Calu3 (cell line): ENCODE data around the gene PPP1R17. TPM values are rescaled to one million over a fixed set of nuclear protein-coding genes. Genes with fewer than 3 reads are reported as not detected.

Experiments used
- BruUV-seq: library from RNA; stranded (reverse); fragments of 400-500 nt; replicated peaks from 2 replicates; lab custom pipeline; 2021; lab: Mats Ljungman, UMichigan
- CTCF ChIA-PET: fragments of 300-600 bp; sonication (Branson Sonifier 250); formaldehyde crosslinking; loops from one replicate; lab custom pipeline; 2022; ENCODE audit warnings: antibody characterized with exemption; lab: Charles Lee
- DNase-seq: peaks from one replicate; pipeline ENCODE4 v3.0.0; 2022
- H3K27ac Mint-ChIP-seq: one replicate; pipeline ENCODE4 v1.8.0; 2022; ENCODE audit warnings: mixed read lengths; ENCODE audit not compliant: unreplicated experiment
- H3K27me3 Mint-ChIP-seq: one replicate; pipeline ENCODE4 v1.8.0; 2022; ENCODE audit warnings: mixed read lengths; ENCODE audit not compliant: unreplicated experiment
- H3K36me3 Mint-ChIP-seq: one replicate; pipeline ENCODE4 v1.8.0; 2022; ENCODE audit warnings: mild to moderate bottlenecking, moderate library complexity, mixed read lengths; ENCODE audit not compliant: insufficient read depth, unreplicated experiment
- H3K4me1 Mint-ChIP-seq: one replicate; pipeline ENCODE4 v1.8.0; 2022; ENCODE audit warnings: mild to moderate bottlenecking, low read depth, mixed read lengths; ENCODE audit not compliant: unreplicated experiment
- H3K4me3 Mint-ChIP-seq: one replicate; pipeline ENCODE4 v1.8.0; 2022; ENCODE audit warnings: mild to moderate bottlenecking, low read depth, moderate library complexity, mixed read lengths; ENCODE audit not compliant: unreplicated experiment
- H3K9me3 Mint-ChIP-seq: one replicate; pipeline ENCODE4 v1.8.0; 2022; ENCODE audit warnings: low read depth, mixed read lengths; ENCODE audit not compliant: unreplicated experiment
- intact Hi-C: fragments of 100-400 bp; cut with micrococcal nuclease; formaldehyde crosslinking; loops from one replicate; pipeline ENCODE4 v1.10.0; 2022; ENCODE audit not compliant: unreplicated experiment
- total RNA-seq: library from RNA; stranded (reverse); gene quantifications from 2 replicates; pipeline ENCODE4 v1.2.3, GENCODE V29; 2022
- TF ChIP-seq, protein P1 (sequence below): fragments of 200-600 bp; IDR thresholded peaks from one replicate; pipeline ENCODE4 v1.8.0; 2022; ENCODE audit warnings: antibody characterized with exemption; ENCODE audit not compliant: unreplicated experiment

PPP1R17 gene
- total RNA-seq, 1 experiment from 2014 or later, result not detected

DNA sequence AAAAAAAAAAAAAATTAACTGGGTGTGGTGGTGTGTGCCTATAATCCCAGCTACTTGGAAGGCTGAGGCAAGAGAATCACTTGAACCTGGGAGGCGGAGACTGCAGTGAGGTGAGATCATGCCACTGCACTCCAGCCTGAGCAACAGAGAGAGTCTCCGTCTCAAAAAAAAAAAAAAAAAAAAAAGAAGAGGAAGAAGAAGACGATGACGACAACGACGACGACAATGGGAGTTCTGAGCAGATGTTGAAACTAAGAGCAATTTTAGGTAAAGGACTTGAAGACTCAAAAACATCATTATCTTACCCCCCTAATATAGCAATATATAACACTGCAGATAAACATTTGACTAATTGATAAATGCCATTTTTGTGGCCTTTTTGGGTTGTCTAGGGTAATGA is 39.5 kb upstream of the PPP1R17 start:
- intact Hi-C loops, result loop anchor here (5.0 kb wide), 1 partner anchor 505 kb away; no protein-coding TSS in a partner anchor
- H3K27ac Mint-ChIP-seq, result no peak overlapping the region
- CTCF ChIA-PET, result interaction anchor here (0.6 to 0.9 kb wide), 3 partner anchors 16 to 776 kb away, joined by 3 to 4 read pairs (median 4); no protein-coding TSS in a partner anchor
- TF ChIP-seq, protein P1, sequence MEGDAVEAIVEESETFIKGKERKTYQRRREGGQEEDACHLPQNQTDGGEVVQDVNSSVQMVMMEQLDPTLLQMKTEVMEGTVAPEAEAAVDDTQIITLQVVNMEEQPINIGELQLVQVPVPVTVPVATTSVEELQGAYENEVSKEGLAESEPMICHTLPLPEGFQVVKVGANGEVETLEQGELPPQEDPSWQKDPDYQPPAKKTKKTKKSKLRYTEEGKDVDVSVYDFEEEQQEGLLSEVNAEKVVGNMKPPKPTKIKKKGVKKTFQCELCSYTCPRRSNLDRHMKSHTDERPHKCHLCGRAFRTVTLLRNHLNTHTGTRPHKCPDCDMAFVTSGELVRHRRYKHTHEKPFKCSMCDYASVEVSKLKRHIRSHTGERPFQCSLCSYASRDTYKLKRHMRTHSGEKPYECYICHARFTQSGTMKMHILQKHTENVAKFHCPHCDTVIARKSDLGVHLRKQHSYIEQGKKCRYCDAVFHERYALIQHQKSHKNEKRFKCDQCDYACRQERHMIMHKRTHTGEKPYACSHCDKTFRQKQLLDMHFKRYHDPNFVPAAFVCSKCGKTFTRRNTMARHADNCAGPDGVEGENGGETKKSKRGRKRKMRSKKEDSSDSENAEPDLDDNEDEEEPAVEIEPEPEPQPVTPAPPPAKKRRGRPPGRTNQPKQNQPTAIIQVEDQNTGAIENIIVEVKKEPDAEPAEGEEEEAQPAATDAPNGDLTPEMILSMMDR, result no peak
- no peaks in the 10 kb centered on the region for H3K9me3 Mint-ChIP-seq
- no peaks in the 10 kb centered on the region for H3K4me1 Mint-ChIP-seq
- no peaks in the 10 kb centered on the region for H3K27me3 Mint-ChIP-seq
- H3K36me3 Mint-ChIP-seq, result no peaks in the 10 kb centered on the region
- H3K4me3 Mint-ChIP-seq, result no peak overlapping the region
- no TSS peak for BruUV-seq
- DNase-seq, result no peak

GRCh38 chr7:31648288-31648687 is 38.7 kb upstream of the PPP1R17 start:
- TF ChIP-seq, protein P1, result peak; percentile 10
- H3K4me3 Mint-ChIP-seq, result no peak overlapping the region
- no TSS peak for BruUV-seq
- no peak for DNase-seq
- H3K27ac Mint-ChIP-seq, result no peak overlapping the region
- H3K9me3 Mint-ChIP-seq, result no peaks in the 10 kb centered on the region
- CTCF ChIA-PET, result no interaction called here
- intact Hi-C loops, result loop anchor here (1.0 to 5.0 kb wide), 3 partner anchors 88 to 556 kb away; no protein-coding TSS in a partner anchor
- H3K4me1 Mint-ChIP-seq, result no peaks in the 10 kb centered on the region
- no peaks in the 10 kb centered on the region for H3K36me3 Mint-ChIP-seq
- no peaks in the 10 kb centered on the region for H3K27me3 Mint-ChIP-seq

- intact Hi-C loops, result loop anchor here (1.0 to 5.0 kb wide), 3 partner anchors 87 to 555 kb away; no protein-coding TSS in a partner anchor
- Mint-ChIP-seq H3K9me3 (no peaks in the 10 kb centered on the region), H3K27ac (no peak overlapping the region), H3K4me1 (no peaks in the 10 kb centered on the region), H3K36me3 (no peaks in the 10 kb centered on the region), H3K4me3 (no peak overlapping the region), H3K27me3 (peaks cover 5% of the 10 kb centered on the region)
- TF ChIP-seq, protein P1, result no peak
- CTCF ChIA-PET, result no interaction called here
- BruUV-seq, result no TSS peak
- no peak for DNase-seq
Measured at GRCh38 chr7:31648880-31649279, 38.1 kb upstream of the PPP1R17 start.

DNA sequence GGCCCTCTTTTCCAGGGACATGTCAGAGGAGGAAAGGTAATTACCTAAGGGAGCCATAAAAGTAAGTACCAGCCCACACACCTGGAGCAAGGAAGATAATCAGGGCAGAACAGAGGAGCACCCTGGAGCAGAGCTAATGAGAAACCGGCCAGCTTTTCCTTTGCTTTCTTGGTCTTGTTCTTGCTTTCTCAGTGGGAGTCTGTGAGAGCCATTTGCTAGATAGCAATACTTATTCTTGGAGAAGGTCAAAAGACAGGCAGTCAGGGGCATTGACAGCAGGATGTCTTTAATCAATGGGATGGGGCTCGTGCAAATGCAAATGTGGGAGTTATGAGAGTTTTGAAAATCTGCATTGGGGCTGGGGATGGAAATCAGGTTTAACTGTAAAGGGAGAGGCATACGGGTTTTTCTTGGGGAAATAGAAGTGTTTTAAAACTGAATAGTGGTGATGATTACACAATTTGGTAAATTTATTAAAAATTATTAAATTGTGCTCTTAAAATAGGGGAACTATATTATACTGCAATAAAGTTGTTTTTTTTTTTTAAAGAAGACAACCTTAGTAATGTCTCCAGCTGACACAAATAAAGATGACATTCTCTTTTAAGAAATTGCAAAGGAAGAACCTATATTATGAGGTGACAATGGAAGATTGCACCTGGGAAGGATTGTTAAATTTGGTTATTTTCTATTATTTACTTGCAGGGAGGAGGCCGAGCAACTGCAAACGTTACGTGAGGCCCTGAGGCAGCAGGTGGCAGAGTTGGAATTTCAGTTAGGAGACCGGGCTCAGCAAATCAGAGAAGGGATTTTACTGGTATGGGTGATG is 35.6 kb upstream of the PPP1R17 start:
- Mint-ChIP-seq H3K27me3 (peaks cover 31% of the 10 kb centered on the region), H3K27ac (no peak overlapping the region), H3K4me1 (no peaks in the 10 kb centered on the region), H3K36me3 (no peaks in the 10 kb centered on the region), H3K4me3 (no peak overlapping the region), H3K9me3 (no peaks in the 10 kb centered on the region)
- intact Hi-C loops, result no loop called here
- no TSS peak for BruUV-seq
- TF ChIP-seq, protein P1, result no peak
- no peak for DNase-seq
- CTCF ChIA-PET, result no interaction called here
